ENCODE measurements around the gene CCM2. TPM values are rescaled to one million over a fixed set of nuclear protein-coding genes. Genes with fewer than 3 reads are reported as not detected.

Gene CCM2
- total RNA-seq, 2 experiments from 2014 or later, result 58.9 to 89.1 TPM

- H3K27ac ChIP-seq (ENCODE audit: low read depth, low read length, poor library complexity, severe bottlenecking), result no peak overlapping the region
- H3K9me2 ChIP-seq (ENCODE audit: insufficient read depth, low read length), result no peaks in the 10 kb centered on the region
- peaks cover 40% of the 10 kb centered on the region for H3K4me1 ChIP-seq (ENCODE audit: insufficient read depth, low read length, poor library complexity, severe bottlenecking)
- ChIA-PET CTCF (ENCODE audit: unreplicated experiment) (no interaction called here), POLR2A (interaction anchor here (1.0 to 15.1 kb wide), 3 partner anchors 12 to 32 kb away, joined by 6 to 206 read pairs (median 6); partner anchors contain the start of gene CCM2)
- H3K4me3 ChIP-seq (ENCODE audit: low read depth, low read length, poor library complexity, severe bottlenecking), result peak overlapping the region; percentile 94
- no peak for DNase-seq (ENCODE audit: low spot score)
- H2AFZ ChIP-seq (ENCODE audit: low read length), result no peak overlapping the region
- BruUV-seq (replicated peaks), result no TSS peak
- intact Hi-C loops (cut with micrococcal nuclease; ENCODE audit: unreplicated experiment), result no loop called here
- peaks cover 34% of the 10 kb centered on the region for H3K36me3 ChIP-seq (ENCODE audit: insufficient read depth, low read length)
- H3K4me2 ChIP-seq (ENCODE audit: low read length), result peak overlapping the region; percentile 95; the same call in 1 of the 2 replicates
- H3K9me3 ChIP-seq (ENCODE audit: low read length), result peaks cover 5% of the 10 kb centered on the region; the same call in 1 of the 2 replicates
- TF ChIP-seq CTCF (conservative IDR thresholded peaks at IDR 0.05; ENCODE audit: low read length) (no peak), EZH2phosphoT487 (IDR thresholded peaks at IDR 0.05; ENCODE audit: borderline replicate concordance, low read depth, low read length) (no peak)
- peaks cover 29% of the 10 kb centered on the region; the same call in 1 of the 2 replicates for H4K20me1 ChIP-seq (ENCODE audit: insufficient read depth, low read length)
- H3K79me2 ChIP-seq (ENCODE audit: insufficient read depth, low read depth, low read length), result peaks cover 47% of the 10 kb centered on the region
Observed at GRCh38 chr7:44987996-44988395, 12.0 kb upstream of the CCM2 start.

DNA sequence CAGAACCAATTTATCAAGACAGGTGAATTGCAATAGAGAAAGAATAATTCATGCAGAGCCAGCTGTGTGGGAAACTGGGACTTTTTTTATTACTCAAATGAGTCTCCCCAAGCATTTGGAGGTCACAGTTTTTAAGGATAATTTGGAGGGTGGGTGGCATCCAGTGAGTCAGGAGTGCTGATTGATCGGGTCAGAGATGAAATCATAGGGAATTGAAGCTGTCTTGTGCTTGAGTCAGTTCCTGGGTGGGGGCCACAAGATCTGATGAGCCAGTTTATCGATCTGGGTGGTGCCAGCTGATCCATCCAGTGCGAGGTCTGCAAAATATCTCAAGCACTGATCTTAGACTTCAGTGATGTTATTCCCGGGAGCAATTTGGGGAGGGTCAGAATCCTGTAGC, 11.3 kb upstream of the CCM2 start:
- H3K9me3 ChIP-seq (ENCODE audit: low read length), result peaks cover 5% of the 10 kb centered on the region; the same call in 1 of the 2 replicates
- peaks cover 23% of the 10 kb centered on the region; the same call in 1 of the 2 replicates for H4K20me1 ChIP-seq (ENCODE audit: insufficient read depth, low read length)
- peaks cover 30% of the 10 kb centered on the region for H3K36me3 ChIP-seq (ENCODE audit: insufficient read depth, low read length)
- ChIA-PET POLR2A (interaction anchor here (0.5 to 15.1 kb wide), 2 partner anchors 12 to 45 kb away, joined by 5 to 206 read pairs; partner anchors contain the start of gene CCM2), CTCF (ENCODE audit: unreplicated experiment) (no interaction called here)
- H3K4me2 ChIP-seq (ENCODE audit: low read length), result no peak overlapping the region
- no peak for DNase-seq (ENCODE audit: low spot score)
- TF ChIP-seq EZH2phosphoT487 (IDR thresholded peaks at IDR 0.05; ENCODE audit: borderline replicate concordance, low read depth, low read length) (no peak), CTCF (conservative IDR thresholded peaks at IDR 0.05; ENCODE audit: low read length) (no peak)
- H3K4me1 ChIP-seq (ENCODE audit: insufficient read depth, low read length, poor library complexity, severe bottlenecking), result peaks cover 38% of the 10 kb centered on the region
- no peaks in the 10 kb centered on the region for H3K9me2 ChIP-seq (ENCODE audit: insufficient read depth, low read length)
- BruUV-seq (replicated peaks), result no TSS peak
- intact Hi-C loops (cut with micrococcal nuclease; ENCODE audit: unreplicated experiment), result no loop called here
- H2AFZ ChIP-seq (ENCODE audit: low read length), result no peak overlapping the region
- H3K79me2 ChIP-seq (ENCODE audit: insufficient read depth, low read depth, low read length), result peaks cover 40% of the 10 kb centered on the region
- H3K27ac ChIP-seq (ENCODE audit: low read depth, low read length, poor library complexity, severe bottlenecking), result no peak overlapping the region
- H3K4me3 ChIP-seq (ENCODE audit: low read depth, low read length, poor library complexity, severe bottlenecking), result no peak overlapping the region

DNA sequence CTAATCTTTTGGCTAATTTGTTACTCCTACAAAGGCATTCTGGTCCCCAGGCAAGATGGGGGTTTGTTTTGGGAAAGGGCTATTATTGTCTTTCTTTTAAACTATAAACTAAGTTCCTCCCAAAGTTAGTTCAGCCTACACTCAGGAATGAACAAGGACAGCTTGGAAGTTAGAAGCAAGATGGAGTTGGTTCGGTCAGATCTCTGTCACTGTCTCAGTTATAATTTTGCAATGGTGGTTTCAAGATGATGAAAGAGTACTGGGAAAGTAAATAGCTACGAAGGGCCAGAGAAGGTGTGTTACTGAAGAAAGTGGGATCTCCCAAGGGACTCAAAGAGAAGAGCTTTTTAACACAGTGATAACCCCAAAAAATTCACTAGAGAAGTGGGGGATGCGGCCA, 10.9 kb upstream of the CCM2 start:
- CTCF ChIA-PET (ENCODE audit: unreplicated experiment), result no interaction called here
- H3K9me2 ChIP-seq (ENCODE audit: insufficient read depth, low read length), result no peaks in the 10 kb centered on the region
- TF ChIP-seq EZH2phosphoT487 (IDR thresholded peaks at IDR 0.05; ENCODE audit: borderline replicate concordance, low read depth, low read length), result no peak
- TF ChIP-seq CTCF (conservative IDR thresholded peaks at IDR 0.05; ENCODE audit: low read length), result no peak
- peaks cover 38% of the 10 kb centered on the region for H3K4me1 ChIP-seq (ENCODE audit: insufficient read depth, low read length, poor library complexity, severe bottlenecking)
- H3K4me2 ChIP-seq (ENCODE audit: low read length), result no peak overlapping the region
- peaks cover 19% of the 10 kb centered on the region; the same call in 1 of the 2 replicates for H4K20me1 ChIP-seq (ENCODE audit: insufficient read depth, low read length)
- no peak overlapping the region for H3K4me3 ChIP-seq (ENCODE audit: low read depth, low read length, poor library complexity, severe bottlenecking)
- POLR2A ChIA-PET, result interaction anchor here (15.1 kb wide), 1 partner anchor 11 kb away, joined by 206 read pairs; the partner anchor contains the start of gene CCM2
- H3K79me2 ChIP-seq (ENCODE audit: insufficient read depth, low read depth, low read length), result peaks cover 36% of the 10 kb centered on the region
- no peak overlapping the region for H2AFZ ChIP-seq (ENCODE audit: low read length)
- intact Hi-C loops (cut with micrococcal nuclease; ENCODE audit: unreplicated experiment), result no loop called here
- peaks cover 6% of the 10 kb centered on the region; the same call in 1 of the 2 replicates for H3K9me3 ChIP-seq (ENCODE audit: low read length)
- H3K36me3 ChIP-seq (ENCODE audit: insufficient read depth, low read length), result peaks cover 27% of the 10 kb centered on the region
- DNase-seq (ENCODE audit: low spot score), result no peak
- BruUV-seq (replicated peaks), result no TSS peak
- H3K27ac ChIP-seq (ENCODE audit: low read depth, low read length, poor library complexity, severe bottlenecking), result no peak overlapping the region
